Activated naive CD8-positive, alpha-beta T cell (primary cell): ENCODE data around the gene SAMD13.

Experiments
- H3K27ac Mint-ChIP-seq: one replicate; pipeline ENCODE4 v1.8.0; 2021; ENCODE audit warnings: mixed read lengths
- H3K27me3 Mint-ChIP-seq: one replicate; pipeline ENCODE4 v1.8.0; 2021; ENCODE audit warnings: mixed read lengths
- H3K36me3 Mint-ChIP-seq: one replicate; pipeline ENCODE4 v1.8.0; 2021; ENCODE audit warnings: mixed read lengths
- H3K4me1 Mint-ChIP-seq: one replicate; pipeline ENCODE4 v1.8.0; 2021; ENCODE audit warnings: low read depth, mixed read lengths
- H3K4me3 Mint-ChIP-seq: one replicate; pipeline ENCODE4 v1.8.0; 2021; ENCODE audit warnings: mild to moderate bottlenecking, mixed read lengths
- H3K9me3 Mint-ChIP-seq: one replicate; pipeline ENCODE4 v1.8.0; 2021; ENCODE audit warnings: low read depth, mixed read lengths

The SAMD13 gene

GRCh38 chr1:84298328-84298683 lies 3.2 kb upstream of the SAMD13 start:
- Mint-ChIP-seq H3K4me3 (peak overlapping the region; percentile 88), H3K4me1 (peaks cover 39% of the 10 kb centered on the region), H3K27me3 (peaks cover 10% of the 10 kb centered on the region), H3K36me3 (peaks cover 3% of the 10 kb centered on the region), H3K9me3 (no peaks in the 10 kb centered on the region), H3K27ac (peak overlapping the region; percentile 84)

GRCh38 chr1:84298684-84299535 lies 2.6 kb upstream of the SAMD13 start:
- peaks cover 10% of the 10 kb centered on the region for H3K27me3 Mint-ChIP-seq
- peak overlapping the region; percentile 88 for H3K4me3 Mint-ChIP-seq
- H3K27ac Mint-ChIP-seq: peak overlapping the region; percentile 84
- H3K4me1 Mint-ChIP-seq: peaks cover 43% of the 10 kb centered on the region
- peaks cover 3% of the 10 kb centered on the region for H3K36me3 Mint-ChIP-seq
- no peaks in the 10 kb centered on the region for H3K9me3 Mint-ChIP-seq

GRCh38 chr1:84299536-84300170 lies 1.9 kb upstream of the SAMD13 start:
- Mint-ChIP-seq H3K36me3 (no peaks in the 10 kb centered on the region), H3K4me1 (peaks cover 45% of the 10 kb centered on the region), H3K9me3 (no peaks in the 10 kb centered on the region), H3K27me3 (peaks cover 6% of the 10 kb centered on the region), H3K27ac (peak overlapping the region; percentile 72), H3K4me3 (peak overlapping the region; percentile 88)

GRCh38 chr1:84300501-84300900 lies 1.0 kb upstream of the SAMD13 start:
- H3K9me3 Mint-ChIP-seq: no peaks in the 10 kb centered on the region
- peak overlapping the region; percentile 30 for H3K4me3 Mint-ChIP-seq
- peaks cover 48% of the 10 kb centered on the region for H3K4me1 Mint-ChIP-seq
- H3K36me3 Mint-ChIP-seq: no peaks in the 10 kb centered on the region
- H3K27me3 Mint-ChIP-seq: peaks cover 4% of the 10 kb centered on the region
- H3K27ac Mint-ChIP-seq: no peak overlapping the region

GRCh38 chr1:84301785-84302385 lies 377 bp downstream of the SAMD13 start:
- Mint-ChIP-seq H3K9me3 (peaks cover 2% of the 10 kb centered on the region), H3K27me3 (no peaks in the 10 kb centered on the region), H3K36me3 (peaks cover 2% of the 10 kb centered on the region), H3K4me1 (peaks cover 48% of the 10 kb centered on the region), H3K4me3 (peak overlapping the region; percentile 81), H3K27ac (peak overlapping the region; percentile 22)

- Mint-ChIP-seq H3K4me3 (peak overlapping the region; percentile 81), H3K9me3 (peaks cover 7% of the 10 kb centered on the region), H3K36me3 (peaks cover 8% of the 10 kb centered on the region), H3K4me1 (peaks cover 44% of the 10 kb centered on the region), H3K27me3 (no peaks in the 10 kb centered on the region), H3K27ac (no peak overlapping the region)
These were observed 1.9 kb downstream of the SAMD13 start for GRCh38 chr1:84303314-84303830.

GRCh38 chr1:84307398-84307797 lies 5.9 kb downstream of the SAMD13 start:
- H3K4me1 Mint-ChIP-seq: peaks cover 19% of the 10 kb centered on the region
- peaks cover 7% of the 10 kb centered on the region for H3K9me3 Mint-ChIP-seq
- H3K27ac Mint-ChIP-seq: no peak overlapping the region
- no peaks in the 10 kb centered on the region for H3K27me3 Mint-ChIP-seq
- peaks cover 8% of the 10 kb centered on the region for H3K36me3 Mint-ChIP-seq
- H3K4me3 Mint-ChIP-seq: no peak overlapping the region

- Mint-ChIP-seq H3K4me1 (no peaks in the 10 kb centered on the region), H3K27me3 (no peaks in the 10 kb centered on the region), H3K27ac (no peak overlapping the region), H3K9me3 (peaks cover 7% of the 10 kb centered on the region), H3K4me3 (no peak overlapping the region), H3K36me3 (peaks cover 8% of the 10 kb centered on the region)
These were observed 9.8 kb downstream of the SAMD13 start for GRCh38 chr1:84311296-84311695.

- Mint-ChIP-seq H3K4me1 (no peaks in the 10 kb centered on the region), H3K27me3 (peaks cover 2% of the 10 kb centered on the region), H3K4me3 (no peak overlapping the region), H3K27ac (no peak overlapping the region), H3K9me3 (peaks cover 4% of the 10 kb centered on the region), H3K36me3 (peaks cover 2% of the 10 kb centered on the region)
These were observed 18.2 kb downstream of the SAMD13 start for GRCh38 chr1:84319662-84320061.

- H3K27me3 Mint-ChIP-seq: peaks cover 1% of the 10 kb centered on the region
- no peaks in the 10 kb centered on the region for H3K4me1 Mint-ChIP-seq
- H3K4me3 Mint-ChIP-seq: no peak overlapping the region
- no peaks in the 10 kb centered on the region for H3K9me3 Mint-ChIP-seq
- no peak overlapping the region for H3K27ac Mint-ChIP-seq
- peaks cover 6% of the 10 kb centered on the region for H3K36me3 Mint-ChIP-seq
These were observed 26.3 kb downstream of the SAMD13 start for GRCh38 chr1:84327830-84328229.

GRCh38 chr1:84330125-84330984 lies 28.8 kb downstream of the SAMD13 start:
- no peaks in the 10 kb centered on the region for H3K27me3 Mint-ChIP-seq
- peaks cover 4% of the 10 kb centered on the region for H3K36me3 Mint-ChIP-seq
- no peaks in the 10 kb centered on the region for H3K9me3 Mint-ChIP-seq
- H3K4me3 Mint-ChIP-seq: no peak overlapping the region
- no peak overlapping the region for H3K27ac Mint-ChIP-seq
- H3K4me1 Mint-ChIP-seq: peaks cover 15% of the 10 kb centered on the region

- H3K27me3 Mint-ChIP-seq: no peaks in the 10 kb centered on the region
- H3K27ac Mint-ChIP-seq: no peak overlapping the region
- H3K36me3 Mint-ChIP-seq: peaks cover 9% of the 10 kb centered on the region
- no peak overlapping the region for H3K4me3 Mint-ChIP-seq
- peaks cover 9% of the 10 kb centered on the region for H3K4me1 Mint-ChIP-seq
- H3K9me3 Mint-ChIP-seq: no peaks in the 10 kb centered on the region
These were observed 38.0 kb downstream of the SAMD13 start for GRCh38 chr1:84339503-84339902.

- no peaks in the 10 kb centered on the region for H3K27me3 Mint-ChIP-seq
- no peaks in the 10 kb centered on the region for H3K9me3 Mint-ChIP-seq
- no peak overlapping the region for H3K27ac Mint-ChIP-seq
- H3K4me3 Mint-ChIP-seq: no peak overlapping the region
- no peaks in the 10 kb centered on the region for H3K4me1 Mint-ChIP-seq
- H3K36me3 Mint-ChIP-seq: no peaks in the 10 kb centered on the region
These were observed 42.8 kb downstream of the SAMD13 start for GRCh38 chr1:84344286-84344685.

- Mint-ChIP-seq H3K4me3 (no peak overlapping the region), H3K9me3 (no peaks in the 10 kb centered on the region), H3K27ac (no peak overlapping the region), H3K27me3 (no peaks in the 10 kb centered on the region), H3K4me1 (no peaks in the 10 kb centered on the region), H3K36me3 (no peaks in the 10 kb centered on the region)
These were observed 43.7 kb downstream of the SAMD13 start for GRCh38 chr1:84345220-84345619.
